ENCODE measurements around the gene CBLN3.

The CBLN3 gene

DNA sequence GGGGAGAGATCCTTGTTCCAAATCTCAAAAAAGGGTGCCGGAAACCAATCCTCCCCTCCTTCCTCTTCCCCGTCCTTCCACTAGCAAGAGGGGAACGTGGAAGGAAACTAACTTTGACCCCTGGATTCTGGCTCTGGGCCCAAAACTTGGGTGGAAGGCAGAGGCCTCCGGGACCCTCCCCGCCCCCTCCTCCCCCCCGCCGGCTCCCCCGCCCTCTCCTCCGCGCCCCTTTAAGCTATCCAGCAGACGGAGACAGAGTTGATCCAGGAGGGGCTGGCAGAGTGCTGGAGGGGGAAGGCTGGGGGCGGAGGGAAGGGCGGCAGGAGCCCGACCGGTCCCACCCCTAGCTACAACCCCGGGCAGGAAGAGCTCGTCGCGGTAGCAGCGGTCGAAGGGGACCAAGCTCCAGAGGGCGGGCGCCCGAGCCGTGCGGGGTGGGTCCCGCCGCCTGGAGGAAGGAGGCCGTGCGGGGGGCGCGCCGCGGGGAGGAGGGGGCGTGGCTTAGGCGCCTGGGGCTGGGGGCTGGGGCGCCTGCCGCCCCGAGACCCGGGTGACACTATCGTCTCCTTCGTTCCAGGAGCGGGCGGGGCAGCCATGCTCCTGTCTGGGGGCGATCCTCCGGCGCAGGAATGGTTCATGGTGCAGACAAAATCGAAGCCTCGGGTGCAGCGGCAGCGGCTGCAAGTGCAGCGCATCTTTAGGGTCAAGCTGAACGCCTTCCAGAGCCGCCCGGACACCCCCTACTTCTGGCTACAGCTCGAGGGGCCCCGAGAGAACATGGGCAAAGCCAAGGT lies 30.6 kb downstream of the CBLN3 start, which contains the start of gene NYNRIN:
TSS of gene NYNRIN (plus strand) at position 351 of the 794 bp plus-strand sequence. CDS start at position 595, 244 bp downstream.
- Histone ChIP-seq H3K27me3 (peaks cover 21% of the 10 kb centered on the region), H3K36me3 (no peaks in the 10 kb centered on the region), H3K9me3 (no peaks in the 10 kb centered on the region), H3K27ac (no peak within 1 kb of the TSS), H3K4me1 (ENCODE audit: control insufficient read depth in 1 of 2, insufficient read depth in 1 of 2, low read depth in 1 of 2, low read length in 1 of 2) (peaks cover 6 to 13% of the 10 kb centered on the region in 2 experiments), H3K4me3 (ENCODE audit: low read depth in 1 of 2, low read length in 1 of 2) (peak within 1 kb of the TSS; percentile 22 to 51)
- no peak for TF ChIP-seq CTCF (IDR thresholded peaks at IDR 0.05)

- peaks cover 21% of the 10 kb centered on the region for H3K27me3 ChIP-seq
- peaks cover 6 to 13% of the 10 kb centered on the region in 2 experiments for H3K4me1 ChIP-seq (ENCODE audit: control insufficient read depth in 1 of 2, insufficient read depth in 1 of 2, low read depth in 1 of 2, low read length in 1 of 2)
- TF ChIP-seq CTCF (IDR thresholded peaks at IDR 0.05), result no peak
- no peaks in the 10 kb centered on the region for H3K9me3 ChIP-seq
- peak overlapping the region in 1 of 2 experiments; percentile 51 for H3K4me3 ChIP-seq (ENCODE audit: low read depth in 1 of 2, low read length in 1 of 2)
- H3K27ac ChIP-seq, result no peak overlapping the region
- no peaks in the 10 kb centered on the region for H3K36me3 ChIP-seq
These were observed 31.2 kb downstream of the CBLN3 start for GRCh38 chr14:24398293-24398652.

- Histone ChIP-seq H3K9me3 (no peaks in the 10 kb centered on the region), H3K4me3 (ENCODE audit: low read depth in 1 of 2, low read length in 1 of 2) (no peak overlapping the region), H3K36me3 (no peaks in the 10 kb centered on the region), H3K27me3 (peaks cover 21% of the 10 kb centered on the region), H3K4me1 (ENCODE audit: control insufficient read depth in 1 of 2, insufficient read depth in 1 of 2, low read depth in 1 of 2, low read length in 1 of 2) (peaks cover 6 to 13% of the 10 kb centered on the region in 2 experiments), H3K27ac (no peak overlapping the region)
- no peak for TF ChIP-seq CTCF (IDR thresholded peaks at IDR 0.05)
These were observed 31.7 kb downstream of the CBLN3 start for GRCh38 chr14:24397639-24398292.

DNA sequence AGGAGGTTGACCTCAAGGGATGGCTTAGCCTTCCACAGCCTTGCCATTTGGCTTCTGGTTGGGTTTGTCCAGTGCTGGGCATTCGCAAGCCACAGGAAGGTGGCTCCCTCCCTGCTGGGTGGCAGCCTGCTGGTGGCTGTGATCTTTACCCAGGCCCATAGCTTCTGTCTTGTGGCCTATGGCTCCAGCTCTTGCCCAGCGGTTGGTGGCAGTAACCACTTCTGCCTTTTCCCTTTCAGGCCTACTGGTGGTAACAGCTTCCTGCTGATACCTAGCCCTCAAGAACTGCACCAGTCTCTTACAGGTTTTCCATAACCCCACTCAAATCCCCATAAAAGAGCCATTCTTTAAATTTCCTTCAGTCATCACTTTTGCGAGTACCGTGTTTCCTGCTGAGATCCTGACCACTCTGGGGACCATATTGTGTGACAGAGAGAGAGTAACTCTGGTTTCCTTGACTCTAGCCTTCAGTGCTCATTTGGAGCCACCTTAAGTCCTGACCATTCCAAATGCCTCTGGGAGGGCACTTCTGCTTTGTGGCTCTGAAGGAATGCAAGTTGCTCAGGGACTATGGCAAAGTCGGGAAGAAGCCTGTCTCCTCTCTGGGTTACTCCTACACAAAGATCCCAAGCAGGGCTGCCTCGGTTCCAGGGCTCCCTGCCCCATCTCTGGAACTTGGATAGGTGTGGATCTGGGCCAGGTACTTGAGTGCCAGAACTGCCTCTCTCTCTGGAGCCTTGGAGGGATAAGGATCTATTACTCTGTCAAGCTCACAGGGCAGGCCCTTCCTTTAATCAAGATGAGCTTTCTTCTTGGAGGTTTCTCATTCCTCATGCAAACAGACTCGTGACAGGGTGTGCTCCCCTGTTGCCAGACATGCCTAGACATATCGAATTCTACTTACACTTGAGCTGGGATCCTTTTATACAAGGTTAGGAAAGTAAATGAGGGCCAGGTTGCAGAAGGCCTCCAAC lies 33.6 kb downstream of the CBLN3 start:
- Histone ChIP-seq H3K4me1 (ENCODE audit: control insufficient read depth in 1 of 2, insufficient read depth in 1 of 2, low read depth in 1 of 2, low read length in 1 of 2) (peaks cover 6 to 19% of the 10 kb centered on the region in 2 experiments), H3K9me3 (no peaks in the 10 kb centered on the region), H3K36me3 (no peaks in the 10 kb centered on the region), H3K27me3 (peaks cover 21% of the 10 kb centered on the region), H3K4me3 (ENCODE audit: low read depth in 1 of 2, low read length in 1 of 2) (no peak overlapping the region), H3K27ac (no peak overlapping the region)
- no peak for TF ChIP-seq CTCF (IDR thresholded peaks at IDR 0.05)

GRCh38 chr14:24394275-24394674 lies 35.2 kb downstream of the CBLN3 start:
- peaks cover 13 to 30% of the 10 kb centered on the region in 2 experiments for H3K4me1 ChIP-seq (ENCODE audit: control insufficient read depth in 1 of 2, insufficient read depth in 1 of 2, low read depth in 1 of 2, low read length in 1 of 2)
- no peak for TF ChIP-seq CTCF (IDR thresholded peaks at IDR 0.05)
- peaks cover 13% of the 10 kb centered on the region for H3K27me3 ChIP-seq
- no peaks in the 10 kb centered on the region for H3K36me3 ChIP-seq
- H3K27ac ChIP-seq, result no peak overlapping the region
- H3K4me3 ChIP-seq (ENCODE audit: low read depth in 1 of 2, low read length in 1 of 2), result no peak overlapping the region
- no peaks in the 10 kb centered on the region for H3K9me3 ChIP-seq
